ENCODE results near the gene PFN4. TPM values are rescaled to one million over a fixed set of nuclear protein-coding genes. Genes with fewer than 3 reads are reported as not detected.
"Not testable (repeated sequence)": the region's sequence is repeated elsewhere in the genome, so short reads cannot be mapped to it uniquely, and the experiment has no call there.

PFN4 gene
- total RNA-seq, 1 donor from 2014 or later, result not detected

DNA sequence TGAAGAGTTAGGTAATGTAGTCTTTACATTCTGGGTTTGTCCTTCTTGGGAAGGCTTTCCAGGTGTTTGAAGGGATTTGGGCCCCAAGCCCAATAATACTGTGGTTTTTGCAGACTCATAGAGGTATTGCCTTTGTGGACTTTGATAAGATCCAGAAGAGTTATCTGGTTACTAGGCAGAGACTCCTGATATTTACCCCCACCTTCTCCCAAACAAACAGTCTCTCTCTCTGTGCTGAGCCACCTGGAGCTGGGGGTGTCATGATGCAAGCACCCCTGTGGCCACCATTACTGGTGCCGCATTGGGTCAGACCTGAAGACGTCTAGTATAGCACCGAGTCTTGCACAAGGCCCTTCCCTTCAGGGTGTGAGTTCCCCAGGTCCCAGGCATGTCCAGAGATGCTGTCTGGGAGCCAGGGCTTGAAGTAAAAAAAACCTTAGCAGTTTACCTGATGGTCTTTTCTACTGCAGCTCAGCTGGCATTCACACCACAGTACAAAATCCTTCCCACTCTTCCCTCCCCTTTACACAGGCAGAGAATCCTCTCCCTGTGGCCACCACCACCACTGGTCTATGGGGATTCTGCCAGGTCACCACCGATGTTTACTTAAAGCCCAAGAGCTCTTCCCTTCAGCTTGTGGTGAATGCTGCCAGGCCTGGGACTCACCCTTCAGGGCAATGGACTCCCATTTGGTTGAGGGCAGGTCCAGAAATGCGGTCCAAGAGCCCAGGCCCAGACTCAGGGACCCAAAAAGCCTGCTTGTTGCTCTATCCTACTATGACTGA is 29.5 kb upstream of the PFN4 start:
- H3K27me3 ChIP-seq (ENCODE audit: control insufficient read depth in 3 of 3, insufficient read depth in 3 of 3, low read length in 3 of 3), result no peaks in the 10 kb centered on the region
- H3K9ac ChIP-seq (ENCODE audit: low read depth in 1 of 3, low read length in 3 of 3), result no peak overlapping the region
- no peak overlapping the region for H3K4me3 ChIP-seq (ENCODE audit: low read length in 3 of 3)
- peaks cover 0 to 5% (median under 1%) of the 10 kb centered on the region in 3 donors for H3K9me3 ChIP-seq (ENCODE audit: control insufficient read depth in 3 of 3, low read length in 3 of 3)
- H3K36me3 ChIP-seq (ENCODE audit: control insufficient read depth in 3 of 3, insufficient read depth in 3 of 3, low read length in 3 of 3), result peaks cover 17 to 18% (median 17%) of the 10 kb centered on the region in 3 donors
- no peaks in the 10 kb centered on the region for H3K4me1 ChIP-seq (ENCODE audit: control insufficient read depth in 3 of 3, insufficient read depth in 3 of 3, low read length in 3 of 3)
- no peak overlapping the region for H3K27ac ChIP-seq (ENCODE audit: low read depth, low read length)

DNA sequence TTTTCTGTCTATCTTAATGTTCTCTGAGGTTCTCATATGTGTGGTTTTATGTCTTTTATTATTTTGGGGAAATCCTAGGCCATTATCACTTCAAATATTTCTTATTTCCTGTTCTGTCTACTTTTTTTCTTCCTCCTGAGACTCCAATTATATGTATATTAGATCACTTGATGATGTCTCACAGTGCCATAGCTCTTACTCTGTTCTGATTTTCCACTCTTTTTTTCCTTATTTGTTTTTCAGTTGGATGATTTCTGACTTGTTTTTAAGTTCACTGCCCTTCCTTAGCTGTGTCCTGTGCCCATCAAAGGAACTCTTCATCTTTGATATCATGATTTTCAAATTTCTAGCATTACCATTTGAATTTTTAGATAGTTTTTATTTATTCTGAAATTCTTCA is 24.2 kb upstream of the PFN4 start:
- Histone ChIP-seq H3K36me3 (ENCODE audit: control insufficient read depth in 3 of 3, insufficient read depth in 3 of 3, low read length in 3 of 3) (peaks cover 18 to 24% (median 18%) of the 10 kb centered on the region in 3 donors), H3K27ac (ENCODE audit: low read depth, low read length) (no peak overlapping the region)

DNA sequence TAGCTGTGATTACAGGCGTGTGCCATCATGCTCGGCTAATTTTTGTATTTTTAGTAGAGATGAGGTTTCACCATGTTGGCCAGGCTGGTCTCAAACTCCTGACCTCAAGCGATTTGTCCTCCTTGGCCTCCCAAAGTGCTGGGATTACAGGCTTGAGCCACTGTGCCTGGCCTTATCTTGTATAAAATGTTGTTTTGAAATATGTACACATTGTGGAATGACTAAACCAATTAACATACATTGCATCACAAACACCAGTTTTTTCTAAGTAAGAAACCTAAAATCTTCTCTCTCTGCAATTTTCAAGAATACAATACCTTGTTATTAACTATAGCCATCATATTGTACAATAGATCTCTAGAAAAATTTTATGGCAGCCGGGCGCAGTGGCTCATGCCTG is 17.2 kb upstream of the PFN4 start:
- not testable (repeated sequence) for H3K4me1 ChIP-seq (ENCODE audit: control insufficient read depth in 3 of 3, insufficient read depth in 3 of 3, low read length in 3 of 3); H3K9ac ChIP-seq (ENCODE audit: low read depth in 1 of 3, low read length in 3 of 3); H3K27ac ChIP-seq (ENCODE audit: low read depth, low read length); H3K9me3 ChIP-seq (ENCODE audit: control insufficient read depth in 3 of 3, low read length in 3 of 3); H3K4me3 ChIP-seq (ENCODE audit: low read length in 3 of 3); H3K27me3 ChIP-seq (ENCODE audit: control insufficient read depth in 3 of 3, insufficient read depth in 3 of 3, low read length in 3 of 3)
- peaks cover 9 to 15% (median 10%) of the 10 kb centered on the region in 3 donors for H3K36me3 ChIP-seq (ENCODE audit: control insufficient read depth in 3 of 3, insufficient read depth in 3 of 3, low read length in 3 of 3)

More for the DNA sequence above, 24.2 kb upstream of the PFN4 start:
- no peak overlapping the region for H3K9ac ChIP-seq (ENCODE audit: low read depth in 1 of 3, low read length in 3 of 3)
- H3K4me1 ChIP-seq (ENCODE audit: control insufficient read depth in 3 of 3, insufficient read depth in 3 of 3, low read length in 3 of 3), result no peaks in the 10 kb centered on the region
- H3K4me3 ChIP-seq (ENCODE audit: low read length in 3 of 3), result no peak overlapping the region
- H3K27me3 ChIP-seq (ENCODE audit: control insufficient read depth in 3 of 3, insufficient read depth in 3 of 3, low read length in 3 of 3), result no peaks in the 10 kb centered on the region
- peaks cover 0 to 5% (median 4%) of the 10 kb centered on the region in 3 donors for H3K9me3 ChIP-seq (ENCODE audit: control insufficient read depth in 3 of 3, low read length in 3 of 3)

DNA sequence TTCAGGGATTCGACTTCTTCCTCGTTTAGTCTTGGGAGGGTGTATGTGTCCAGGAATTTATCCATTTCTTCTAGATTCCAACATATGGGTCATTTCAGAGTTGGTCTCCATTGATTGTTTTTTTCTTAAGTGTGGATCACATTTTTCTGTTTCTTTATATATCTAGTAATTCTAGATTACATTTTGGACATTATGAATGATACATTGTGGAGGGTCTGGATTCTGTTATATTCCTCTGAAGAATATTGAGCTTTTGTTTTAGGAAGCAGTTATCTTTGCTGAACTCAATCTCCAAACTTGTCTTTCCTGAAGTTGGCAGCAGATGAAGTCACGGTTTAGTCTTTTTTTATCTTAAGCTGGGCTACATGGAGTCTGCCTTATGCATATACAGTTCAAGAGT is 9.4 kb upstream of the PFN4 start:
- no peaks in the 10 kb centered on the region for H3K36me3 ChIP-seq (ENCODE audit: control insufficient read depth in 3 of 3, insufficient read depth in 3 of 3, low read length in 3 of 3)
- H3K27ac ChIP-seq (ENCODE audit: low read depth, low read length), result no peak overlapping the region
- no peak overlapping the region for H3K4me3 ChIP-seq (ENCODE audit: low read length in 3 of 3)
- H3K9me3 ChIP-seq (ENCODE audit: control insufficient read depth in 3 of 3, low read length in 3 of 3), result peaks cover 0 to 4% (median 2%) of the 10 kb centered on the region in 3 donors
- no peak overlapping the region for H3K9ac ChIP-seq (ENCODE audit: low read depth in 1 of 3, low read length in 3 of 3)
- no peaks in the 10 kb centered on the region for H3K4me1 ChIP-seq (ENCODE audit: control insufficient read depth in 3 of 3, insufficient read depth in 3 of 3, low read length in 3 of 3)
- no peaks in the 10 kb centered on the region for H3K27me3 ChIP-seq (ENCODE audit: control insufficient read depth in 3 of 3, insufficient read depth in 3 of 3, low read length in 3 of 3)

DNA sequence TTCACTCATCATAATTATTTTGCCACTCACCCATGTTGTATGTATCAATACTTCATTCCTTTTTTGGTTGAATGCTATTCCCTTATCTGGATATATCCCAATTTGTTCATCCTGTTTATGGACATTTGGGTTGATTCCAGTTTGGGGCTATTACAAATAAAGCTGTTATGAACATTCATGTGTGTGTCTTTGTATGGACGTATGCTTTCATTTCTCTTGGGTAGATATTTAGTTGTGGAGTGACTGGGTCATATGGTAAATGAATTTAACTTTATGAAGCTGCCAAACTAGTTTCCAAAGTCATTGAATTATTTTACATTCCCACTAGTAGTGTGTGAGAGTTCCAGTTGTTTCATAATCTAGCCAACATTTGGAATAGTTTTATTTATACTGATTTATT is 2.8 kb upstream of the PFN4 start:
- H3K27me3 ChIP-seq (ENCODE audit: control insufficient read depth in 3 of 3, insufficient read depth in 3 of 3, low read length in 3 of 3), result no peaks in the 10 kb centered on the region
- H3K36me3 ChIP-seq (ENCODE audit: control insufficient read depth in 3 of 3, insufficient read depth in 3 of 3, low read length in 3 of 3), result peaks cover 0 to 2% (median 0%) of the 10 kb centered on the region in 3 donors
- no peak overlapping the region for H3K27ac ChIP-seq (ENCODE audit: low read depth, low read length)
- H3K9me3 ChIP-seq (ENCODE audit: control insufficient read depth in 3 of 3, low read length in 3 of 3), result no peaks in the 10 kb centered on the region
- H3K4me3 ChIP-seq (ENCODE audit: low read length in 3 of 3), result no peak overlapping the region
- H3K4me1 ChIP-seq (ENCODE audit: control insufficient read depth in 3 of 3, insufficient read depth in 3 of 3, low read length in 3 of 3), result peaks cover 8 to 14% (median 12%) of the 10 kb centered on the region in 3 donors
- no peak overlapping the region for H3K9ac ChIP-seq (ENCODE audit: low read depth in 1 of 3, low read length in 3 of 3)

DNA sequence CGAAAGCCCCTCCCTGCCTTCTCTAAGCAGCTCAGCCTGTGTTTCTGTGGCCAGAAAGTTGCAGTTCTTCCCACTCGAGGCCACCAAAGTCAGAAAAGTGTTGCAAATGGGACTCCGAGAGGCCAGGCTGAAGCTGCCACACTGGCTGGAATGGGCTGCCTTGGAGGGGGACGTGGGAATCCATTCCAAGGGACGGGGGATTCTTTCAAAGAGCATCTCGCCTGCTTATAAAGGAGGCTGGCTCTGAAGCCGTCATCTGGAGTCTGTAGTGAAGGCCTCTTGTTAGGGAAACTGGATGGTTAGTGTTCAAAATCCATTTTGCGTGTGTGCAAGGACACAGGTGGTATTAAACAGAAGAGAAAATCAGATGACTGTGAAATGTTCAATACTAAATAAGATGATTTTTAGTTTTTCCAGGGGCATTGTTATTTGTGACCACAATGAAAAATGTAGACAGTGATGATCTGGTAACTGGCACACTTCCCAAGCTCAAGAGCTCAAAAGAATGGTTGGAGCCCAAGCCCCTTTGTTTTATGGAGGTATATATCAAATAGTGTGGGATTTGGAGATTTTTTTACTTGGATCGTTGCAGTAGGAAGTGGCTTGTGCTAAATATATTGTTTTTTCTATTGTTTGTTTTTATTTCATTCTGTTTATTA is 917 bp upstream of the PFN4 start:
- H3K27ac ChIP-seq (ENCODE audit: low read depth, low read length), result peak overlapping the region; percentile 84
- H3K36me3 ChIP-seq (ENCODE audit: control insufficient read depth in 3 of 3, insufficient read depth in 3 of 3, low read length in 3 of 3), result peaks cover 0 to 2% (median 0%) of the 10 kb centered on the region in 3 donors
- peak overlapping the region; percentile 90 to 96 (median 93) for H3K4me3 ChIP-seq (ENCODE audit: low read length in 3 of 3)
- no peaks in the 10 kb centered on the region for H3K9me3 ChIP-seq (ENCODE audit: control insufficient read depth in 3 of 3, low read length in 3 of 3)
- peak overlapping the region; percentile 85 to 97 (median 92) for H3K9ac ChIP-seq (ENCODE audit: low read depth in 1 of 3, low read length in 3 of 3)
- peaks cover 8 to 14% (median 12%) of the 10 kb centered on the region in 3 donors for H3K4me1 ChIP-seq (ENCODE audit: control insufficient read depth in 3 of 3, insufficient read depth in 3 of 3, low read length in 3 of 3)
- H3K27me3 ChIP-seq (ENCODE audit: control insufficient read depth in 3 of 3, insufficient read depth in 3 of 3, low read length in 3 of 3), result no peaks in the 10 kb centered on the region

DNA sequence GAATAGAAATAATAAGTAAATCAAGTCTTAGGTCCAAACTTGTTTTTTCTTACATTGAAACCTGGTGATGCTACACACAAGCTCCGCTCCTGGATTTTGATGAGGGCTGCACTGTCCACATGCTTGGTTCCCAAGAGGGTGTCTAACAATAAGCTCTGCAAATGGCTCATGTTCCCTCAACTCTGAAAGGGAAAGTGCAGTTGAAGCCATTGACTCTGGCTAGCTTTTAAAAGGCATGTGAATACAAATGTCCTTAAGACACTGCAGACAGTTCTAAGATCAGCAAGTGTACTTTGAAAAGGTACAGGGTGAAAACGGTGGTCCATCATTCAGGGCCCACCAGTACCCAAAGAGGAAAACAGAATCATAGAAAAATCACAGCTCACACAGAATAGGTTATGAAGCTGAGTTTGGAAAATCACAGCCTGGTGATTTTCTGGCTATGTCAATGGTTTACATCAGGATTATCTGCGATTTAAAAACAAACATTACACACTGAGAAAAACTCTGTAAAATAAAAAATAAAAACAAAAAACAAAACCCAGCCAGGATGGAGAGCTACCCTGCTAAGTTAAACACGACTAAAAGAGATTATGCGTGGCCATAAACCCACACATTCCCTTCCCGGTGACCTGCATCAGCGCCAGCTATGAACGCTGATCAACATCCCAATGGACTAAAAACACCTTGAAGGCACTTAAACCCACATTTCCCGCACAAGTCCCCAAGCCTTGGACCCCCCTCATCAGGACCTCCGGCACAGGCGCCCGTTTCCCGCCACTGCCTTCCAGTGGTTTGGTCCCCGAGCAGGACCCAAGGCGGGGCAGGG is 554 bp downstream of the PFN4 start:
- Histone ChIP-seq H3K9me3 (ENCODE audit: control insufficient read depth in 3 of 3, low read length in 3 of 3) (no peaks in the 10 kb centered on the region), H3K27ac (ENCODE audit: low read depth, low read length) (peak overlapping the region; percentile 84), H3K4me3 (ENCODE audit: low read length in 3 of 3) (peak overlapping the region; percentile 86 to 96 (median 93)), H3K27me3 (ENCODE audit: control insufficient read depth in 3 of 3, insufficient read depth in 3 of 3, low read length in 3 of 3) (no peaks in the 10 kb centered on the region), H3K9ac (ENCODE audit: low read depth in 1 of 3, low read length in 3 of 3) (peak overlapping the region; percentile 85 to 97 (median 92)), H3K4me1 (ENCODE audit: control insufficient read depth in 3 of 3, insufficient read depth in 3 of 3, low read length in 3 of 3) (peaks cover 8 to 14% (median 12%) of the 10 kb centered on the region in 3 donors), H3K36me3 (ENCODE audit: control insufficient read depth in 3 of 3, insufficient read depth in 3 of 3, low read length in 3 of 3) (peaks cover 0 to 4% (median 0%) of the 10 kb centered on the region in 3 donors)

DNA sequence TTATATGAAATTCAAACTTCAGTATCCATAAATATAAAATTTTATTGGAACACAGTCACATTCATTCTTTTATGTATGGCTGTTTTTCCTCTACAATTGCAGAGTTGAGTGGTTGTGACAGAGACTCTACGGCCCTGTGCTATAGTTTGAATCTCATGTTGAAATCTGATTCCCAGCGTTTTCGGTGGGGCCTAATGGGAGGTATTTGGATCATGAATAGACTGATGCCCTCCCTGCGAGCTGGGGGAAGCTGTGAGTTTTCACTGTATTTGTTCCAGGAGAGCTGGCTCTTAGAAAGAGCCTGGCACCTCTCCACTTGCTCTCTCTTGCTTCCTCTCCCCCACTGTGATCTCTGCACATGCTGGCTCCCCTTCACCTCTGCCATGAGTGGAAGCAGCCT is 1.7 kb downstream of the PFN4 start:
- no peaks in the 10 kb centered on the region for H3K27me3 ChIP-seq (ENCODE audit: control insufficient read depth in 3 of 3, insufficient read depth in 3 of 3, low read length in 3 of 3)
- H3K9ac ChIP-seq (ENCODE audit: low read depth in 1 of 3, low read length in 3 of 3), result no peak overlapping the region
- H3K4me1 ChIP-seq (ENCODE audit: control insufficient read depth in 3 of 3, insufficient read depth in 3 of 3, low read length in 3 of 3), result peaks cover 8 to 14% (median 12%) of the 10 kb centered on the region in 3 donors
- H3K4me3 ChIP-seq (ENCODE audit: low read length in 3 of 3), result no peak overlapping the region
- H3K27ac ChIP-seq (ENCODE audit: low read depth, low read length), result no peak overlapping the region
- H3K9me3 ChIP-seq (ENCODE audit: control insufficient read depth in 3 of 3, low read length in 3 of 3), result no peaks in the 10 kb centered on the region
- peaks cover 0 to 4% (median 0%) of the 10 kb centered on the region in 3 donors for H3K36me3 ChIP-seq (ENCODE audit: control insufficient read depth in 3 of 3, insufficient read depth in 3 of 3, low read length in 3 of 3)

DNA sequence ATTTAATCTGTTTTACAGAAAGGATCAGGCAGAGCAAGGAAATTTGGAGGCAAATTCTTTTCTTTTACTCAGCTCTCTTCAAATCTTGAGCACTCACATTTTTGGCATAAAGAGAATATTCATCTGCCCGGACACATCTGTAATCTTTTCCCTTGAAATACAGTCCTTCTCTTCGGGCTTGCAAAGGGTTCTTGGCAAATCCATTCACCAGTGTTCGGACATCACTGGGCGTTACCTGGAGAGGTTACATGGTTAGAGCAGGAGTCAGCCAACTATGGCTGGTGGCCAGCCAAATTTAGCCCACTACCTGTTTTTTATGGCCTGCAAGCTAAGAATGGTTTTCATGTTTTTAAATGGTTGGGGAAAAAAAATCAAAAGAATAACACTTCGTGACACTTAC is 2.1 kb downstream of the PFN4 start:
- Histone ChIP-seq H3K27me3 (ENCODE audit: control insufficient read depth in 3 of 3, insufficient read depth in 3 of 3, low read length in 3 of 3) (no peaks in the 10 kb centered on the region), H3K4me1 (ENCODE audit: control insufficient read depth in 3 of 3, insufficient read depth in 3 of 3, low read length in 3 of 3) (peaks cover 8 to 14% (median 12%) of the 10 kb centered on the region in 3 donors), H3K9me3 (ENCODE audit: control insufficient read depth in 3 of 3, low read length in 3 of 3) (no peaks in the 10 kb centered on the region), H3K27ac (ENCODE audit: low read depth, low read length) (no peak overlapping the region), H3K9ac (ENCODE audit: low read depth in 1 of 3, low read length in 3 of 3) (no peak overlapping the region), H3K4me3 (ENCODE audit: low read length in 3 of 3) (no peak overlapping the region), H3K36me3 (ENCODE audit: control insufficient read depth in 3 of 3, insufficient read depth in 3 of 3, low read length in 3 of 3) (peaks cover 0 to 4% (median 0%) of the 10 kb centered on the region in 3 donors)

All from skeletal muscle tissue (tissue), 4 donors.